Spleen (tissue), 7 donors: ENCODE data around the gene TACR1.

ENCODE experiments used
- POLR2A ChIP-seq, 3 donors: fragments of 450-650 bp; IDR thresholded peaks; one replicate each; pipeline ENCODE4 v1.5.1; 2017; ENCODE audit warnings: antibody characterized with exemption in 3 of 3, mild to moderate bottlenecking in 1 of 3
- POLR2AphosphoS5 ChIP-seq, 3 donors: sonication (generic); formaldehyde crosslinking; IDR thresholded peaks; one replicate each; pipeline ENCODE4 v1.5.1; 2017; ENCODE audit warnings: antibody characterized with exemption in 3 of 3
- TF ChIP-seq, protein P1 (sequence below), 11 experiments: fragments of 200-600 bp in 7 of 11; fragments of 450-650 bp in 4 of 11; sonication (generic) in 4 of 11; IDR thresholded peaks in 8 of 11; conservative IDR thresholded peaks in 3 of 11; 1 replicate in 7 of 11; 2 replicates in 4 of 11; pipeline versions ENCODE4 v1.4.0 to v1.8.0; 2016 to 2021; ENCODE audit warnings: antibody characterized with exemption in 11 of 11, inconsistent platforms in 4 of 11, mild to moderate bottlenecking in 1 of 11
- donor health status: DM: no; HTN: no; CAD: no; lungs with moderate emphysema.
- donor health status: DM: no; HTN: no; CAD: no.
- donor health status: DM: no; HTN: no; CAD: no.

- TF ChIP-seq, protein P1, sequence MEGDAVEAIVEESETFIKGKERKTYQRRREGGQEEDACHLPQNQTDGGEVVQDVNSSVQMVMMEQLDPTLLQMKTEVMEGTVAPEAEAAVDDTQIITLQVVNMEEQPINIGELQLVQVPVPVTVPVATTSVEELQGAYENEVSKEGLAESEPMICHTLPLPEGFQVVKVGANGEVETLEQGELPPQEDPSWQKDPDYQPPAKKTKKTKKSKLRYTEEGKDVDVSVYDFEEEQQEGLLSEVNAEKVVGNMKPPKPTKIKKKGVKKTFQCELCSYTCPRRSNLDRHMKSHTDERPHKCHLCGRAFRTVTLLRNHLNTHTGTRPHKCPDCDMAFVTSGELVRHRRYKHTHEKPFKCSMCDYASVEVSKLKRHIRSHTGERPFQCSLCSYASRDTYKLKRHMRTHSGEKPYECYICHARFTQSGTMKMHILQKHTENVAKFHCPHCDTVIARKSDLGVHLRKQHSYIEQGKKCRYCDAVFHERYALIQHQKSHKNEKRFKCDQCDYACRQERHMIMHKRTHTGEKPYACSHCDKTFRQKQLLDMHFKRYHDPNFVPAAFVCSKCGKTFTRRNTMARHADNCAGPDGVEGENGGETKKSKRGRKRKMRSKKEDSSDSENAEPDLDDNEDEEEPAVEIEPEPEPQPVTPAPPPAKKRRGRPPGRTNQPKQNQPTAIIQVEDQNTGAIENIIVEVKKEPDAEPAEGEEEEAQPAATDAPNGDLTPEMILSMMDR (IDR thresholded peaks at IDR 0.05 in 8 of 11, conservative IDR thresholded peaks at IDR 0.05 in 3 of 11), result no peak
- no peak for TF ChIP-seq POLR2A (IDR thresholded peaks at IDR 0.05)
- no peak for TF ChIP-seq POLR2AphosphoS5 (IDR thresholded peaks at IDR 0.05)
Measured at GRCh38 chr2:75194184-75194868, 5.0 kb downstream of the TACR1 start.
